SK-N-SH treated with all-trans-retinoic acid at 6 μM for 48 hours (cell line): ENCODE data around the gene GNA12.

Source experiments
- ARNTL ChIP-seq: fragments of 450-650 bp; formaldehyde crosslinking; IDR thresholded peaks from 2 replicates; pipeline ENCODE4 v1.5.0; 2020; ENCODE audit warnings: low read depth, mild to moderate bottlenecking, moderate library complexity, borderline replicate concordance
- BACH2 ChIP-seq: fragments of 250-450 bp; sonication (Bioruptor Pico); IDR thresholded peaks from 2 replicates; pipeline ENCODE4 v1.9.0; 2021; ENCODE audit warnings: mild to moderate bottlenecking, borderline replicate concordance
- CREB5 ChIP-seq: fragments of 250-450 bp; sonication (Bioruptor Pico); IDR thresholded peaks from 2 replicates; pipeline ENCODE4 v1.5.1; 2020; ENCODE audit warnings: low read depth, mild to moderate bottlenecking, moderate library complexity
- GLIS3 ChIP-seq: fragments of 250-450 bp; sonication (Bioruptor Pico); IDR thresholded peaks from 2 replicates; pipeline ENCODE4 v1.5.0; 2020; ENCODE audit warnings: mild to moderate bottlenecking, moderate library complexity
- PATZ1 ChIP-seq: fragments of 250-450 bp; sonication (Bioruptor Pico); IDR thresholded peaks from 2 replicates; pipeline ENCODE4 v1.8.0; 2020; ENCODE audit warnings: mild to moderate bottlenecking, moderate library complexity, borderline replicate concordance
- POU6F1 ChIP-seq: fragments of 250-450 bp; sonication (Bioruptor Pico); IDR thresholded peaks from 2 replicates; pipeline ENCODE4 v1.8.0; 2021; ENCODE audit warnings: low read depth, mild to moderate bottlenecking, moderate library complexity, borderline replicate concordance
- RARB ChIP-seq: fragments of 250-450 bp; sonication (Bioruptor Pico); IDR thresholded peaks from 2 replicates; pipeline ENCODE4 v1.8.0; 2021; ENCODE audit warnings: mild to moderate bottlenecking, moderate library complexity
- ZFP3 ChIP-seq: fragments of 250-450 bp; sonication (Bioruptor Pico); IDR thresholded peaks from 2 replicates; pipeline ENCODE4 v1.5.0; 2020; ENCODE audit warnings: mild to moderate bottlenecking, moderate library complexity
- ZFP30 ChIP-seq: fragments of 450-650 bp; formaldehyde crosslinking; IDR thresholded peaks from 2 replicates; pipeline ENCODE4 v1.5.0; 2022; ENCODE audit warnings: mild to moderate bottlenecking, moderate library complexity
- ZNF8 ChIP-seq: fragments of 450-650 bp; formaldehyde crosslinking; IDR thresholded peaks from 2 replicates; pipeline ENCODE4 v1.5.0; 2020; ENCODE audit warnings: mild to moderate bottlenecking, moderate library complexity

- TF ChIP-seq RARB (no peak), ZFP3 (CRISPR knock-in tag) (no peak), ZFP30 (CRISPR knock-in tag) (no peak), ARNTL (CRISPR knock-in tag) (no peak), POU6F1 (CRISPR knock-in tag) (no peak), BACH2 (CRISPR knock-in tag) (no peak), ZNF8 (no peak), PATZ1 (CRISPR knock-in tag) (no peak), CREB5 (CRISPR knock-in tag) (no peak), GLIS3 (CRISPR knock-in tag) (no peak)
Measured at GRCh38 chr7:2737771-2738540, 106.2 kb downstream of the GNA12 start.
